Activated naive CD8-positive, alpha-beta T cell treated with anti-CD3 and anti-CD28 coated beads for 36 hours (primary cell): ENCODE data around the gene MAGI1. TPM values are rescaled to one million over a fixed set of nuclear protein-coding genes. Genes with fewer than 3 reads are reported as not detected.
"Not testable (repeated sequence)": the region's sequence is repeated elsewhere in the genome, so short reads cannot be mapped to it uniquely, and the experiment has no call there.

Experiments
- DNase-seq: peaks from one replicate; pipeline ENCODE4 v3.0.0; 2021
- H3K27ac Mint-ChIP-seq: one replicate; pipeline ENCODE4 v1.8.0; 2022; ENCODE audit warnings: mild to moderate bottlenecking, moderate library complexity, mixed read lengths
- H3K27me3 Mint-ChIP-seq: one replicate; pipeline ENCODE4 v1.8.0; 2022; ENCODE audit warnings: mild to moderate bottlenecking, mixed read lengths
- H3K36me3 Mint-ChIP-seq: one replicate; pipeline ENCODE4 v1.8.0; 2021; ENCODE audit warnings: mild to moderate bottlenecking, mixed read lengths
- H3K4me1 Mint-ChIP-seq: one replicate; pipeline ENCODE4 v1.8.0; 2021; ENCODE audit warnings: mixed read lengths
- H3K4me3 Mint-ChIP-seq: one replicate; pipeline ENCODE4 v1.8.0; 2022; ENCODE audit warnings: mild to moderate bottlenecking, moderate library complexity, mixed read lengths
- H3K9me3 Mint-ChIP-seq: one replicate; pipeline ENCODE4 v1.8.0; 2022; ENCODE audit warnings: mixed read lengths
- total RNA-seq, 2 experiments: library from RNA; stranded (reverse); gene quantifications; one replicate each; pipeline ENCODE4 v1.2.3, GENCODE V29; 2021

The MAGI1 gene
- total RNA-seq, 2 experiments from 2014 or later: 0.12 to 0.16 TPM

DNA sequence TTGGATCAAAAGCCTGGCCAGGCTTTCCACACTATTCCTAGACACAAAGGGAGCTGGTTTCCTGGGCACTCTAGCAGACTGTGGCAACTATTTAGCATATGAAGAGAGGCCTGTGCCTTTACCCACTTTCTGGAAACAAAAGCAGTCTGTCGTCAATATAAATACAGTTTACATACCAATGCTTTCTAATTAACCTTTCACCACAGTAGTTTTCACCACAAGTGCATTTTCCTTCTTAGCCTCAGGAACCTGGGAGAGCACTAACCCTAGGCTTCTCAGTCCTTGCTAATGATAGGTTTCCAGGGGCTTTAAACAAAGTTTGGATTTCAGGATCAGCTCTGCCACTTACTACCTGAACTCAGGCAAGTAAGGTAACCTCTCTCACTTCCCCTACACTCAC lies 499.1 kb downstream of the MAGI1 start:
- no peaks in the 10 kb centered on the region for H3K27me3 Mint-ChIP-seq
- H3K36me3 Mint-ChIP-seq: no peaks in the 10 kb centered on the region

DNA sequence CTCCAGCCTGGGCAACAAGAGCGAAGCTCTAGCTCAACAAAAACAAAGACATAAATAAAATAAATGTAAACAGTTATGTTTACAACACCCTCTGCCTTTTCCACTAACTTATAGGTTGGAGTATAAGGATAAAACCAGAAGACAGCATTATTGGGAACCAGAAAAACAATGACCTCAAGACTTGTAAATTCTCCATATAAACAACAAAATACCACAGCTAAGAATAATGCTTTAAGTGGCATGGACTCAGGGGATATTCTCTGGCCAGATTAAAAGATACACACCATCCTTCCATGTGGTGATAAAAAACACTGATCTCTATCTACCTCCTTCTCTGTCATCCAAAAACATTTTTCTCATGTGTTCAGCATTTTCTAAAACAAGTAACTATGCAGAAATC lies 500.6 kb downstream of the MAGI1 start:
- H3K27ac Mint-ChIP-seq: no peak overlapping the region
- H3K36me3 Mint-ChIP-seq: no peaks in the 10 kb centered on the region
- no peaks in the 10 kb centered on the region for H3K27me3 Mint-ChIP-seq
- peaks cover 10% of the 10 kb centered on the region for H3K9me3 Mint-ChIP-seq
- DNase-seq: no peak
- no peaks in the 10 kb centered on the region for H3K4me1 Mint-ChIP-seq
- no peak overlapping the region for H3K4me3 Mint-ChIP-seq

More for the DNA sequence above, 499.1 kb downstream of the MAGI1 start:
- Mint-ChIP-seq H3K9me3 (peaks cover 10% of the 10 kb centered on the region), H3K27ac (no peak overlapping the region), H3K4me1 (no peaks in the 10 kb centered on the region), H3K4me3 (no peak overlapping the region)
- no peak for DNase-seq

DNA sequence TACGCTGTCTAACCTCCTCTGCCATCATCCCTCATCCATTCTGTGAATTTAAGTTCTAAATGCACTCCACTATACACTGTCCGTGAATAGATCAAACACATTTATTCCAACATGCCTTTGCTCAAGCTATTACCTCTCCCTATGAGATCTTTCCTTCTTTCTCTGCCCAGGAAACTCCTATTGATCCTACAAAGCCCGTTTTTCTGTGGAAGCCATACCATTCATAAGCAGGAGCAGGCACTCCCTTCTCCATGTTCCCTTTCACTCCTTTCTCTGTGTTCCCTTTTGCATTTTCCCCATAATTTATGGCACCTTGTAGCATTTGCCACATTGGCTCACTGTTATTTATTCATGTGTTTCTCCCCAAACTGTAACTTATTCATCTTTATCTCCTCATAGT lies 501.6 kb downstream of the MAGI1 start:
- H3K27me3 Mint-ChIP-seq: no peaks in the 10 kb centered on the region
- H3K27ac Mint-ChIP-seq: no peak overlapping the region
- H3K36me3 Mint-ChIP-seq: no peaks in the 10 kb centered on the region
- H3K4me1 Mint-ChIP-seq: no peaks in the 10 kb centered on the region
- DNase-seq: no peak
- H3K4me3 Mint-ChIP-seq: no peak overlapping the region
- peaks cover 3% of the 10 kb centered on the region for H3K9me3 Mint-ChIP-seq

GRCh38 chr3:65535260-65535659 lies 503.5 kb downstream of the MAGI1 start:
- no peaks in the 10 kb centered on the region for H3K27me3 Mint-ChIP-seq
- no peak overlapping the region for H3K4me3 Mint-ChIP-seq
- no peak overlapping the region for H3K27ac Mint-ChIP-seq
- no peaks in the 10 kb centered on the region for H3K9me3 Mint-ChIP-seq
- no peaks in the 10 kb centered on the region for H3K4me1 Mint-ChIP-seq
- no peaks in the 10 kb centered on the region for H3K36me3 Mint-ChIP-seq
- no peak for DNase-seq

DNA sequence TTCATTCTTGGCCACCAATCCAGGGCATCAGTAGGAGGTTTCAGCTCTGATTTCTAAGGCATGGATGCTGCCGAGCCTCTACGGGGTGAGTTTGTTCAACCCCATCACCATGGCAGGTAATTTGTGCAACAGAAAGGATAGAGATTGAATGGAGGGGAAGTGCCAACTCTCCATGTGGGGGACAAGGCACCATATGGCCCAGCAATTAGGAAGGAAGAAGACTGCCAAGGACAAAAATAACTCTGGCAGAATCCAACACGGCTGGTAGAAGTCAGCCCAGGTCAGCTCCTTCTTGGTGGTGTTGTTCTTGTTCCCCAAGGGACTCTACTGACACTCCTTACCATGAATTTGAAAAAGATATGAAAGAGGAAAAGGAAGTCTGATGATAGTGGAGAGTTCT lies 503.9 kb downstream of the MAGI1 start:
- no peaks in the 10 kb centered on the region for H3K9me3 Mint-ChIP-seq
- no peaks in the 10 kb centered on the region for H3K36me3 Mint-ChIP-seq
- no peak overlapping the region for H3K4me3 Mint-ChIP-seq
- H3K27me3 Mint-ChIP-seq: no peaks in the 10 kb centered on the region
- H3K27ac Mint-ChIP-seq: no peak overlapping the region
- H3K4me1 Mint-ChIP-seq: no peaks in the 10 kb centered on the region
- DNase-seq: no peak

GRCh38 chr3:65532749-65533148 lies 506.0 kb downstream of the MAGI1 start:
- Mint-ChIP-seq H3K4me3 (no peak overlapping the region), H3K36me3 (no peaks in the 10 kb centered on the region), H3K27me3 (no peaks in the 10 kb centered on the region), H3K27ac (no peak overlapping the region), H3K9me3 (no peaks in the 10 kb centered on the region), H3K4me1 (no peaks in the 10 kb centered on the region)
- DNase-seq: no peak

DNA sequence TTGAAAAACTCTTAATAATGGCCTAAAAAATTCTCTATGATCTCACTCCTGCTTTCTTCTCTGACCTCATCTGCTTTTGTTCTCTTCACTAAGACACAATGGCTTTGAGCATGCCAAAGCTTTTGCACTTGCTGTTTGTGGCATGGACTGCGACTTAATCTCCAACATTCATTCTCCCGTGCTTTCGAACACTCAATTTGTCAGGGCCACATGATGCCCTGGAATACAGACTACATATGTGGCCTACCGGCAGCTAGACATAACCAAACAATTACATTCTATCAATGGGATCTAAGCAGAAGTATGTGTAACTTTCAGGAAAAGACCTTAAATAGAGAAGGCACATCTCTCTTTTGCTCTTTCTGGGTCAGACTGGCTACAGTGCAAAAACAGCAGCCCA lies 506.5 kb downstream of the MAGI1 start:
- no peaks in the 10 kb centered on the region for H3K36me3 Mint-ChIP-seq
- DNase-seq: no peak
- no peaks in the 10 kb centered on the region for H3K9me3 Mint-ChIP-seq
- no peak overlapping the region for H3K27ac Mint-ChIP-seq
- H3K4me3 Mint-ChIP-seq: no peak overlapping the region
- no peaks in the 10 kb centered on the region for H3K4me1 Mint-ChIP-seq
- no peaks in the 10 kb centered on the region for H3K27me3 Mint-ChIP-seq

GRCh38 chr3:65531499-65531898 lies 507.2 kb downstream of the MAGI1 start:
- Mint-ChIP-seq H3K27ac (no peak overlapping the region), H3K4me3 (no peak overlapping the region), H3K36me3 (no peaks in the 10 kb centered on the region), H3K27me3 (no peaks in the 10 kb centered on the region), H3K4me1 (no peaks in the 10 kb centered on the region), H3K9me3 (no peaks in the 10 kb centered on the region)
- DNase-seq: no peak

DNA sequence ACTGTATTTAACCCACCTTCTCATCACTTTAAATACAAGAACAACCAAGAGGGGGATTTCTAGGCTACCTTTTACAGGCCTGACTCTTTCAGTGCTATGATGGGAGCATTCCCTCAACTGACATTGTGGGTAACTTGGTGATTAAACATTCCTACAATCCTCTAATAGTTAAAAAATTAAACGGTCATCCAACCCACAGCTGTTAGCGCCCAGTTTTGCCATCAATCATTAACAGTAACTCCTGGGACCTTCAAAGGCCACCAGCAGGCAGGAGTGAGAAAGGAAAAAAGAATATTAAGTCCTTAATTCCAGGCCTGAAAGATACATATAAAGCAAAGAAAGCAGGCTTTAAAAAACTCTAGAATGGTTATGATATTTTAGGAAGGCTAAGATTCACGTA lies 512.1 kb downstream of the MAGI1 start:
- Mint-ChIP-seq H3K4me3 (no peak overlapping the region), H3K27me3 (no peaks in the 10 kb centered on the region), H3K27ac (no peak overlapping the region), H3K9me3 (no peaks in the 10 kb centered on the region), H3K36me3 (no peaks in the 10 kb centered on the region), H3K4me1 (no peaks in the 10 kb centered on the region)
- DNase-seq: no peak

GRCh38 chr3:65524584-65524983 lies 514.1 kb downstream of the MAGI1 start:
- H3K36me3 Mint-ChIP-seq: no peaks in the 10 kb centered on the region
- H3K4me1 Mint-ChIP-seq: no peaks in the 10 kb centered on the region
- no peak overlapping the region for H3K27ac Mint-ChIP-seq
- H3K4me3 Mint-ChIP-seq: no peak overlapping the region
- H3K27me3 Mint-ChIP-seq: no peaks in the 10 kb centered on the region
- H3K9me3 Mint-ChIP-seq: no peaks in the 10 kb centered on the region
- DNase-seq: no peak

- Mint-ChIP-seq H3K27ac (no peak overlapping the region), H3K4me3 (no peak overlapping the region), H3K36me3 (no peaks in the 10 kb centered on the region), H3K4me1 (no peaks in the 10 kb centered on the region), H3K9me3 (no peaks in the 10 kb centered on the region), H3K27me3 (no peaks in the 10 kb centered on the region)
- no peak for DNase-seq
Observed at GRCh38 chr3:65523878-65524277, 514.8 kb downstream of the MAGI1 start.

DNA sequence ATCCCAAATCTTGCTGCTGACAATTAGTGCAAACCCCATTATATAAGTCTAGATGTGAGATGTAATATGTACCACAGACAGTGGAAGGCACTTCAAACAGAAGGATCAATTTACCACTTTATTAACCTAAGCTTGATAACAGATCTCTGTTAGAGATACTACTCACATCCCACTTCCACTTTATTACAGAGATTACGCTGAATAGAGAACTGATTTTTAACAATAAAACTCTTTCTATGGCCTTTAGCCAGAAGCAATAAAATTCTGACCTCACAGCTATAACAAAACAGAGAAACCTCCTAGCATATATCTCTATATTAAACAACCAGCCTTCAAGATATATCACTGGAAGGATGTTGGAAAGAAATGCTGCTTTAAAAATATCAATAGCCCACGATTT lies 517.7 kb downstream of the MAGI1 start:
- H3K36me3 Mint-ChIP-seq: no peaks in the 10 kb centered on the region
- no peaks in the 10 kb centered on the region for H3K4me1 Mint-ChIP-seq
- H3K27ac Mint-ChIP-seq: no peak overlapping the region
- DNase-seq: no peak
- H3K9me3 Mint-ChIP-seq: peaks cover 3% of the 10 kb centered on the region
- H3K4me3 Mint-ChIP-seq: no peak overlapping the region
- H3K27me3 Mint-ChIP-seq: no peaks in the 10 kb centered on the region

- Mint-ChIP-seq H3K27ac (no peak overlapping the region), H3K4me1 (no peaks in the 10 kb centered on the region), H3K4me3 (no peak overlapping the region), H3K27me3 (no peaks in the 10 kb centered on the region), H3K9me3 (peaks cover 3% of the 10 kb centered on the region), H3K36me3 (no peaks in the 10 kb centered on the region)
- DNase-seq: no peak
Observed at GRCh38 chr3:65516998-65517397, 521.7 kb downstream of the MAGI1 start.

DNA sequence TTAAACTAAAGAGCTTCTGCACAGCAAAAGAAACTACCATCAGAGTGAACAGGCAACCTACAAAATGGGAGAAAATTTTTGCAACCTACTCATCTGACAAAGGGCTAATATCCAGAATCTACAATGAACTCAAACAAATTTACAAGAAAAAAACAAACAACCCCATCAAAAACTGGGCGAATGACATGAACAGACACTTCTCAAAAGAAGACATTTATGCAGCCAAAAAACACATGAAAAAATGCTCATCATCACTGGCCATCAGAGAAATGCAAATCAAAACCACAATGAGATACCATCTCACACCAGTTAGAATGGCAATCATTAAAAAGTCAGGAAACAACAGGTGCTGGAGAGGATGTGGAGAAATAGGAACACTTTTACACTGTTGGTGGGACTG lies 524.4 kb downstream of the MAGI1 start:
- not testable (repeated sequence) for H3K27me3 Mint-ChIP-seq

GRCh38 chr3:65509423-65509794 lies 529.3 kb downstream of the MAGI1 start:
- H3K9me3 Mint-ChIP-seq, H3K27me3 Mint-ChIP-seq, H3K4me1 Mint-ChIP-seq, H3K4me3 Mint-ChIP-seq, DNase-seq, H3K36me3 Mint-ChIP-seq, H3K27ac Mint-ChIP-seq: not testable (repeated sequence)

More for the DNA sequence above, 524.4 kb downstream of the MAGI1 start:
- not testable (repeated sequence) for H3K4me1 Mint-ChIP-seq, H3K27ac Mint-ChIP-seq, H3K4me3 Mint-ChIP-seq, H3K36me3 Mint-ChIP-seq, DNase-seq, H3K9me3 Mint-ChIP-seq

GRCh38 chr3:65508750-65509422 lies 529.8 kb downstream of the MAGI1 start:
- no peak for DNase-seq
- Mint-ChIP-seq H3K27me3 (no peaks in the 10 kb centered on the region), H3K4me1 (no peaks in the 10 kb centered on the region), H3K9me3 (peaks cover 2% of the 10 kb centered on the region), H3K36me3 (no peaks in the 10 kb centered on the region), H3K4me3 (no peak overlapping the region), H3K27ac (no peak overlapping the region)
